GM12892 (cell line): ENCODE results near the gene OXSM.

Experiments
- POLR2A ChIP-seq: IDR thresholded peaks from 2 replicates; pipeline ENCODE4 v1.6.1; 2011; ENCODE audit warnings: low read depth, low read length, control low read depth
- POLR2AphosphoS5 ChIP-seq: IDR thresholded peaks from 2 replicates; pipeline ENCODE4 v1.6.1; 2011; ENCODE audit warnings: low read depth, low read length, control low read depth
- TAF1 ChIP-seq: IDR thresholded peaks from 2 replicates; pipeline ENCODE4 v1.6.1; 2011; ENCODE audit warnings: low read depth, mild to moderate bottlenecking, control low read depth, low read length, borderline replicate concordance

GRCh38 chr3:25784971-25785370, 4.9 kb upstream of the OXSM start:
- no peak for TF ChIP-seq POLR2A
- no peak for TF ChIP-seq POLR2AphosphoS5
- no peak for TF ChIP-seq TAF1
